ENCODE data around the gene SAMD4B. TPM values are rescaled to one million over a fixed set of nuclear protein-coding genes. Genes with fewer than 3 reads are reported as not detected.

Gene SAMD4B
- total and polyA plus RNA-seq, 9 of the 15 experiments (the other 6 are each of a cell fraction or from before 2014, with no cell fraction given) = 3.4 to 90.5 (median 38.0) TPM

DNA sequence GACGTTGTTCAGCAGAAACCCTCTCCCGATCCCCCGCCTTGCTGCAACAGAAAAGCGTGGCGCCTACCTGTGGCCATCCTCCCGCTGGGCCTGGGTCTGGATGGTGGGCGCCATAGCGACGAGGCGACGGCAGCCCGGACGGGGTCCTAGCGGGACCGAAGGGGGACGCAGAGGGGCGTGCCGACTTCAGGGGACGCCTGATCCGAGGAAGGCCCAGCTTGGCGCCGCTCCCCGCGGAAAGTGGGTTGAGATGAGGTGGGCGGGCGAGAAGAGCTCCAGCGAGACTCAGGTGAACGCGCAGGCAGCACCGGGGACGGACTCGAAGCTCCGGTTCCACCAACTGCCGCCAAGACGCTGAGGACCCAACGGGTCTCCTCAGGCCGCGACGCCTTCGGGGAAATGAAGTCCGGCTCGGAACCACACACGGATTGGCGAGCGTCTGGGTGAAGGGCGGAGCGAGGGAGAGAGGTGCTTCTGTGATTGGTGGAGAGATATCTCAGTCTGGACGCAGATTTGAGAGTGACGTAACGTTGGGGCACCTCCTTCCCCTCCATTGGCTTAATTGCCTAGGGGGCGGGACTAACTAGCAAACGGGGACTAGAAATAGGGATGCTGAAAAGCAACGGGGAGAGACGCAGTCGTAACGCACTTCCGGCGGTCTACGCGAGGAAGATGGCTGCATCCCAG is 48.7 kb downstream of the SAMD4B start, which contains the start of the genes MED29 and PAF1 (continued):
- peak; percentile 86 for TF ChIP-seq ZNF407 (IDR thresholded peaks at IDR 0.05; ENCODE audit: low read depth)
- peak; percentile 98 for TF ChIP-seq MBD2 (IDR thresholded peaks at IDR 0.05; ENCODE audit: borderline replicate concordance, low read depth)
- TF ChIP-seq TAF15 (IDR thresholded peaks at IDR 0.05; ENCODE audit: low read depth, low read length) = no peak
- TF ChIP-seq FOXK1 (CRISPR knock-in tag; IDR thresholded peaks at IDR 0.05; ENCODE audit: borderline replicate concordance) = peak; percentile 28; the same call in 1 of the 2 replicates
- no peak for TF ChIP-seq HDAC3 (IDR thresholded peaks at IDR 0.05; ENCODE audit: borderline replicate concordance, partially characterized antibody)
- TF ChIP-seq AFF1 (IDR thresholded peaks at IDR 0.05; ENCODE audit: low read depth in 1 of 2, partially characterized antibody in 2 of 2) = peak in 1 of 2 experiments; percentile 78
- TF ChIP-seq ZNF311 (CRISPR knock-in tag; IDR thresholded peaks at IDR 0.05) = 0 out of 2 replicates have a peak, but pooled peaks have one; percentile 20
- TF ChIP-seq KAT7 (CRISPR knock-in tag; IDR thresholded peaks at IDR 0.05; ENCODE audit: borderline replicate concordance) = peak; percentile 80; the same call in 1 of the 2 replicates
- no peak for TF ChIP-seq LEF1 (IDR thresholded peaks at IDR 0.05)
- peak; percentile 89 for TF ChIP-seq NCOA1 (IDR thresholded peaks at IDR 0.05; ENCODE audit: low read depth)
- peak; percentile 94 for TF ChIP-seq NFE2 (IDR thresholded peaks at IDR 0.05; ENCODE audit: low read depth)
- TF ChIP-seq, protein P1, sequence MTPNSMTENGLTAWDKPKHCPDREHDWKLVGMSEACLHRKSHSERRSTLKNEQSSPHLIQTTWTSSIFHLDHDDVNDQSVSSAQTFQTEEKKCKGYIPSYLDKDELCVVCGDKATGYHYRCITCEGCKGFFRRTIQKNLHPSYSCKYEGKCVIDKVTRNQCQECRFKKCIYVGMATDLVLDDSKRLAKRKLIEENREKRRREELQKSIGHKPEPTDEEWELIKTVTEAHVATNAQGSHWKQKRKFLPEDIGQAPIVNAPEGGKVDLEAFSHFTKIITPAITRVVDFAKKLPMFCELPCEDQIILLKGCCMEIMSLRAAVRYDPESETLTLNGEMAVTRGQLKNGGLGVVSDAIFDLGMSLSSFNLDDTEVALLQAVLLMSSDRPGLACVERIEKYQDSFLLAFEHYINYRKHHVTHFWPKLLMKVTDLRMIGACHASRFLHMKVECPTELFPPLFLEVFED (CRISPR knock-in tag; conservative IDR thresholded peaks at IDR 0.05) = 0 out of 2 replicates have a peak, but pooled peaks have one; percentile 11
- peak; percentile 99 for TF ChIP-seq ATF7 (IDR thresholded peaks at IDR 0.05)
- no peak for TF ChIP-seq ZNF174 (CRISPR knock-in tag; IDR thresholded peaks at IDR 0.05)

All from K562 (cell line).